Measurements from ENCODE around the gene IFT27.

Gene IFT27

DNA sequence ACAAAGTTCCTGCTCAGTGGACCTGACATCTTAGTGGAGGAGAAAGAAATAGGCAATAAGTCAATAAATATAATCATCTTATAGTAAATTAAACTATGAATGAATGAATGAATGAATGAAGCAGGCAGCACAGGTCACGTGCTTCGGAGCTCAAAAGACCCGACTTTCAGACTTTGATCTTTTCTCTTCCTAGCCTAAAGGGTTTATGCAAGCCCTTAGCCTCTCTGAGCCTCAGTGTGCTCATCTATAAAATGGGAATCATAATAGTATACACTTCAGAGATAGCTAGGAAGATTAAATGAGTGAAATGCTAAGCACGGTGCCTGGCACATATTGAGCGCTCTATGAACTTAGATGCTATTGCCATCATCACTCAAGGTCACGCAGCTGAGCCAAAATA, 33.4 kb upstream of the IFT27 start:
- CTCF ChIA-PET, result interaction anchor here (0.9 to 1.3 kb wide), 3 partner anchors 9 to 237 kb away, joined by 3 to 4 read pairs (median 3); no protein-coding TSS in a partner anchor
- no peak for DNase-seq (ENCODE audit: extremely low spot score)
- TF ChIP-seq, protein P1, sequence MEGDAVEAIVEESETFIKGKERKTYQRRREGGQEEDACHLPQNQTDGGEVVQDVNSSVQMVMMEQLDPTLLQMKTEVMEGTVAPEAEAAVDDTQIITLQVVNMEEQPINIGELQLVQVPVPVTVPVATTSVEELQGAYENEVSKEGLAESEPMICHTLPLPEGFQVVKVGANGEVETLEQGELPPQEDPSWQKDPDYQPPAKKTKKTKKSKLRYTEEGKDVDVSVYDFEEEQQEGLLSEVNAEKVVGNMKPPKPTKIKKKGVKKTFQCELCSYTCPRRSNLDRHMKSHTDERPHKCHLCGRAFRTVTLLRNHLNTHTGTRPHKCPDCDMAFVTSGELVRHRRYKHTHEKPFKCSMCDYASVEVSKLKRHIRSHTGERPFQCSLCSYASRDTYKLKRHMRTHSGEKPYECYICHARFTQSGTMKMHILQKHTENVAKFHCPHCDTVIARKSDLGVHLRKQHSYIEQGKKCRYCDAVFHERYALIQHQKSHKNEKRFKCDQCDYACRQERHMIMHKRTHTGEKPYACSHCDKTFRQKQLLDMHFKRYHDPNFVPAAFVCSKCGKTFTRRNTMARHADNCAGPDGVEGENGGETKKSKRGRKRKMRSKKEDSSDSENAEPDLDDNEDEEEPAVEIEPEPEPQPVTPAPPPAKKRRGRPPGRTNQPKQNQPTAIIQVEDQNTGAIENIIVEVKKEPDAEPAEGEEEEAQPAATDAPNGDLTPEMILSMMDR (IDR thresholded peaks at IDR 0.05; ENCODE audit: control extremely low read depth, extremely low read depth, low read depth, missing control alignments), result no peak
- POLR2A ChIA-PET, result no interaction called here

DNA sequence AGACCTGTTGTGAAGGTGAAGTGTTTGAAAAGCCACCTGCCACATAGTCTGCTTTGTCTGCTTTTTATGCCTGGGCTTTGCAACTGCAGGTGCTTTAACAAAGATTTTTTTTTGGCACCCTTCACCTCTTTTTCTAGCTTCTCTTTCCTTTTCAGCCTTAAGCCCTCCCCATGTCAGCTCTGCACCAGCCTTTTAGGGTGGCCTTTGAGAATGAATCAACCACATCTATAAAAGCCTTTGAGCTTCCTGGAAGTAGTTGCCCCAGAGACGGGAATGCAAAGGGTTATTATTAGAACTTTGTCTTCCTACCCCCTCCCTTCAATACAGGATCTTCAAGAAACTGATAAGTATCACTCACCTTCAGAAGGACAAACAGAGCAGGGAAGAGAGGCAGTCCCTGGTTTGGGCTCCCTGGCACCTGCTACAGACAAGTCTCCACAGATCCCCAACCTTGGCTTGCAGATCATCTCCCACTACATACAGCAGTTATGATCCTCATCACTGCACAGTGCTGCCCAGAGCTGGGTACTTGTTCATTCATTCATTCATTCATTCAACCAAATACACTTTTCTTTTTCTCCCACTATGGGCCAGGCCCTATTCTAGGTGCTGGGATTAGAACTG, 32.9 kb upstream of the IFT27 start:
- TF ChIP-seq, protein P1 (IDR thresholded peaks at IDR 0.05; ENCODE audit: control extremely low read depth, extremely low read depth, low read depth, missing control alignments), result no peak
- ChIA-PET POLR2A (no interaction called here), CTCF (interaction anchor here (0.9 to 1.3 kb wide), 2 partner anchors 10 to 11 kb away, joined by 3 to 4 read pairs; no protein-coding TSS in a partner anchor)
- DNase-seq (ENCODE audit: extremely low spot score), result no peak

DNA sequence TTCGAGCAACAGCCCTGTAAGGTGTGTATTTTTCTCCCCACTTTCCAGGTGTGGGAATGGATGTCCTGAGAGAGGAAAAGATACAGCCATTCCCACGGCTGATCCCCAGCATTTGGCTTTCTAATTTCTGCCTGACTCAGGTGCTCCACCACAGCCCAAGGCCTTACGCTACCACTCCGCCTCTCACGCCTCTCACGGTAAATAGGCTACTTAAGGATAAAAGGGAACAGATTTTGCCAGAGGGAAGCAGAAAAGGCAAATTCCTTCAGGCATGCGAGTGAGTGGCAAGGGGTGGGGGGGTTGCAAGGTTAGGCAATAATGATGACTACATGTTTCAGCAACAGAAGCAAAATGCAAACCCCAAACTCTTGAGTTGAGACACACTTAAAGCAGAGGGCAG, 31.7 kb upstream of the IFT27 start:
- ChIA-PET POLR2A (no interaction called here), CTCF (interaction anchor here (1.2 kb wide), 1 partner anchor 48 kb away, joined by 3 read pairs; no protein-coding TSS in a partner anchor)
- DNase-seq (ENCODE audit: extremely low spot score), result no peak
- TF ChIP-seq, protein P1 (IDR thresholded peaks at IDR 0.05; ENCODE audit: control extremely low read depth, extremely low read depth, low read depth, missing control alignments), result no peak

DNA sequence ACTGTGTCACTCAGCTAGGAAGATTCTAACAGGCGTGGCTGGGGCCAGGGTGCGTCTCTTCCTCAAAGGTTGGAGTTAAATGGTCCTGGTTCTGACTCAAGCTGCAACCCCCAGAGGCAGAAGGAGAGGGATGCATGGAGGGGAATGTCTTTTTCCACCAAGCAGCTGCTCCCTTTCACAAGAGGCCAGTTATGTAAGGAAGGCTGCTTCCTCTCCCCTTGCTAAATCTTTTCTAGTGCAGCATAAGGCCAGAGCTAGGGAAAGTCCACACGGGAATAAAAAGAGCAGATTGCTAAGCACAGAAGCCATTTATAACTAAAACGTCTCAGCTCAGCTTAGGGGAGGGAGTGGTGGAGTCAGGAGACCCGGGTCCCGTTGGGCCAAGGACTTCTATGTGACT, 30.9 kb upstream of the IFT27 start:
- ChIA-PET POLR2A (no interaction called here), CTCF (interaction anchor here (1.2 to 1.4 kb wide), 2 partner anchors 49 to 171 kb away, joined by 3 to 4 read pairs; no protein-coding TSS in a partner anchor)
- TF ChIP-seq, protein P1 (IDR thresholded peaks at IDR 0.05; ENCODE audit: control extremely low read depth, extremely low read depth, low read depth, missing control alignments), result no peak
- no peak for DNase-seq (ENCODE audit: extremely low spot score)

DNA sequence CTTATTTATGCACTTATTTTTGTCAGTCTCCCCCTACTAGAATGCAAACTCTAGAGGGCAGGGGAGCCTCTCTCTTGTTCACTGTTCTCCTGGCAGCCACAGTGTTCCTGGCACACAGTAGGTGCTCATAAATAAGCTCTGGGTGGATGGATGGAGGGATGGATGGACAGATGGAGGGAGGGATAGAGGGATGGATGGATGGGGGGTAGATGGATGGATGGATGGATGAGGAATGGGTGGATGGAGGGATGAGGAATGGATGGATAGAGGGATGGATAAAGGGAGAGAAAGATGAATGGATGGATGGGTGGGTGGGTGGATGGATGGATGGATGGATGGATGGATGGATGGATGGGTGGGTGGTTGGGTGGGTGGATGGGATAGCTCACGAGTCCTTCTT, 27.4 kb upstream of the IFT27 start:
- TF ChIP-seq, protein P1 (IDR thresholded peaks at IDR 0.05; ENCODE audit: control extremely low read depth, extremely low read depth, low read depth, missing control alignments), result no peak
- no peak for DNase-seq (ENCODE audit: extremely low spot score)
- ChIA-PET POLR2A (no interaction called here), CTCF (interaction anchor here (1.3 to 2.0 kb wide), 4 partner anchors 21 to 53 kb away, joined by 5 to 6 read pairs (median 6); no protein-coding TSS in a partner anchor)

DNA sequence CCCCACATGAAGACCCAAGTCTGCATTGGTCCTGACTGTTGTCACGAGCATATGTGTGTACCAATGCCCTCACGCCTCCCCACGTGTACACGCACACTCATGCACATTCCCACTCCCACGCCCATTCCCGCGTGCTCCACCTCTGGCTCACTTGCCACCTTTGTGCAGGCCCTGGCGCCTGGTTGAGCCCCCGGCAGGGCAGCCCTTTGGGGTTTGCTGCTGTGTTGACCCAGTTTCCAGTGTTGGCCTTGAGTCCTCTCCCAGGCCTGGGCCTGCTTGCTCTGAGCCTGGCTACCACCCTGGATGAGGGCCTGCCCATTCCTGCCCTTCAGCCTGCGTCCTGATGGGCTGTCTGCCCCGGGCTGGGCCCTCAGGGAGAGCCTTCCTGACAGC, 22.8 kb upstream of the IFT27 start:
- TF ChIP-seq, protein P1 (IDR thresholded peaks at IDR 0.05; ENCODE audit: control extremely low read depth, extremely low read depth, low read depth, missing control alignments), result no peak
- ChIA-PET POLR2A (no interaction called here), CTCF (interaction anchor here (0.9 to 1.2 kb wide), 3 partner anchors 42 to 58 kb away, joined by 3 to 4 read pairs (median 3); no protein-coding TSS in a partner anchor)
- DNase-seq (ENCODE audit: extremely low spot score), result no peak

All from GM10248 (cell line).